LHCN-M2 (cell line): ENCODE measurements around the gene ZNF41. TPM values are rescaled to one million over a fixed set of nuclear protein-coding genes. Genes with fewer than 3 reads are reported as not detected.
"Not testable (repeated sequence)": the region's sequence is repeated elsewhere in the genome, so short reads cannot be mapped to it uniquely, and the experiment has no call there.

Experiments
- DNase-seq: peaks from one replicate; pipeline ENCODE4 v3.0.0-alpha.2; 2012; ENCODE audit warnings: low read depth
- total RNA-seq: library from RNA; depleted of rRNA; stranded (reverse); fragments of >200 nt; gene quantifications from 2 replicates; pipeline ENCODE4 v1.2.3, GENCODE V29; 2014

The ZNF41 gene
- total RNA-seq, 1 experiment from 2014 or later, result 9.1 TPM

DNA sequence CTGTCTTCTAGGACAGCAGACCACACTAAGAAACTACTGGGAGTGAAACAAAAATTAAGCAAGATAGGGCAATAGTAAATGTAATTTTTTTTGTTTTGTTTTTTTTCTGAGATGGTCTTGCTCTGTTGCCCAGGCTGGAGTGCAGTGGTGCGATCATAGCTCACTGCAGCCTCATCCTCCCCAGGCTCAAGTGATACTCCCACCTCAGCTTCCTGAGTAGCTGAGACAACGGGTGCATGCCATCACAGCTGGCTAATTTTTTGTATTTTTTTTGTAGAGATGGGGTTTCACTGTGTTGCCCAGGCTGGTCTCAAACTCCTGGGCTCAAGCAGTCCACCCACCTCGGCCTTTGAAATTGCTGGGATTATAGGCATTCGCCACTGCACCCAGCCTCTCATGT lies 9.1 kb upstream of the ZNF41 start:
- not testable (repeated sequence) for DNase-seq

DNA sequence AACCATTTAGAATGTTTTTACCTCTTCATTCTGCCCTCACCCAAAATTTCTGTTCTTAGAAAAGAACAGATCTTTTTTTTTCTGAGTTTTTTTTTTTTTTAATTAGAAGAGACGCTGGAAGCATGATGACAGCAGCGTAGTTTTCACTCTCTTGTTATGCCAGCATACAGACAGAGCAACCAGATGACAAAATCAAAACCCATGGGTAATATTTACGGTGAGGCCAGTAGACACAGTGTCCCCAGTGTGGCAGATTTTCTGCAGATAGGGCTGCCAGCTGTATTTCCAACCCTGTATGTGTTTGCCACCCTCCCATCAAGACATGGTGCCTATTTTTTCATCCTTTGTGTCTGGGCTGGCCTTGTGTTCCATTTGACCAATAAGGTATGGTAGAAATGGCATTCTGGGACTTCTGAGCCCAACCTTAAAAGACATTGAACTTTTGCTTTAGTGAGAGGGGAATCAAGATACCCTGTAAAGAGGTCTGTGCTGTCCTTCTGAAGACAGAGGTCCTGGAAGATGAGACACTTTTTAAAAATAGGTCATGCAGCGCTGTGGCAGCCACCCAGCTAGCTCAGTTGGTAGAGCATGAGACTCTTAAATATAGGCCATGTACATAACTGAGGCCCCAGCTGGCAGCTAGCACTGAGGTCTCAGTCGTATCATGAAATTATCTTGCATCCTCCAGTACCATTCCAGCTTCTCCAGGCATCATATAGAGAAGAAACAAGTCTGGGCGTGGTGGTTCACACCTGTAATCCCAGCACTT lies 6.7 kb upstream of the ZNF41 start:
- DNase-seq, result no peak

DNA sequence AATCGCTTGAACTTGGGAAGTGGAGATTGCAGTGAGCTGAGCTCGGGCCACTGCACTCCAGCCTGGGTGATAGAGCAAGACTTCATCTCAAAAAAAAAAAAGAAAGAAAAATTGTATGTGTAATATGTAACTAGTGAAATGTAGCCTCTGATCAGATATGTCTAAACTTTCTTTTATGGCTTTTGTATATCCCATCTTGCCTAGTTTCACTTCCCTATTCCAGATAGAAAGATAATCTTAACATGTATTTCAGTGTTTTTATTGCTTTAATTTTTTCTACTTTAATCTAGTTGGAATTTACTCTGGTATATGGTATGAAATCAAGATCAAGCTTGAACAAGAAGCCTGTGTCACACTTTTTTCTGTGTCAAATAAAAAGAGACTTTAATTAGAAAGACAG lies 1.9 kb upstream of the ZNF41 start:
- DNase-seq, result no peak

DNA sequence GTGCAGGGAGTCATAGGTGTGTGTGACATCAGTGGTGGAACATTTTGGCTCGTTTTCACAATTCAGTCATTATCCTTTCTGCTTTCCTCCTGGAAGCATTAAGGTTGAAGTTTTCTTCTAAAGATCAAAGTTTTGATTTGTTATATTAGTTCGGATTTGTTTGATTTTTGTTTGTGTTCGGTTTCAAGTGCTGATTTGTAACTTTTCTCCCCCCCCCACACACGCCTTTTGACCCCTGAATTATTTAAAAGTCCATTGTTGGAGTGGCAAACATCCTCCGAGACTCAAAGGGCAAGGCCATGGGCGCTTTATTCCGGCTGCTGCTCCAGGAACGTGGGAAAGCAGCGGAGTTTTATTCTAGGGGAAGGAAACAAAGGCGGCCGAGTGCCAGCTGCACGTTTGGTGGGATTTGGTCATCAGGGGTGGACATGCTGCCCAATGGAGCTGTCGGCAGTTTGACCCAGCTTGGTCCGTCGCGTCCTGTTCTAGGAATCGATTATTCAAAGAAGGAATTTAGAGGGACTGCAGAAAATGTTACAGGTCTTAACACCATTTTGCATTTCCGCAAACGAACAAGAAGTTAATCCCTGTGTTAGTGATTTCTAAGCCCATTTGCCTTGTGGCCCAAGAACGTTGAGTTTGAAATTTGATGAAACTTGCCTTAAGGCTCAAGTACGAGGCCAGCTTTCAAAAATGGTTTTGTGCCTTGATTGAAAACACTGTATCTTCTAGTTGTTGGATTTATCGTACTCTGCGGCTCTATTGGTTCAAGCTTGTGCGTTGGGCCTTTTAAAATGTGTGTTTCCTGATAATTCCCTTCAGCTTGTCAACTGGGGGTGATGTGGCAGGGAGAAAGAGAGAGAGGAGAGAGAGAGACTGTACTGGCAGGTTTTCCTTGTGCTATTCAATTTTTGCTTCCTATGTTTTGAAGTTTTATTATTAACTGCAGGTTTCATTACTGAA lies 565 bp upstream of the ZNF41 start:
- DNase-seq, result peak; percentile 60

DNA sequence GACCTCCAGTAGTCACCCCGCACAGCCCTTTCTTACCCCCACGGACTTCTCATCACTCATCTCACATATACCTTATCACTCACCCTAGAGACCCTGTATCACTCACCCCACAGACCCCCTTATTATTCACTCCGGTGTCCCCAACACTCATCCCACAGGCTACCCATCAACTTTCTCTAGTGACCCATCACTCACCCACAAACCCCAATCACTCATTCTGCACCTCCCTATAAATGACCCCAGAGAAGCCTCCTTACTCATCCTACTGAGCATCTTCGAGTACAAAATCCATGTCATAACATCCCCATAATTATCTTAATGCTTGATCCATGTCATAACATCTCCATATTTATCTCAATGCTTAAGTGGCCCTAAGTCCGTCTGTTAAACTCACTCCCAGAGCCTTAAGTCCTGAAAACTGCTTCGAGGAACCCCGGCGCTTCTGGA lies 934 bp downstream of the ZNF41 start:
- DNase-seq, result no peak

DNA sequence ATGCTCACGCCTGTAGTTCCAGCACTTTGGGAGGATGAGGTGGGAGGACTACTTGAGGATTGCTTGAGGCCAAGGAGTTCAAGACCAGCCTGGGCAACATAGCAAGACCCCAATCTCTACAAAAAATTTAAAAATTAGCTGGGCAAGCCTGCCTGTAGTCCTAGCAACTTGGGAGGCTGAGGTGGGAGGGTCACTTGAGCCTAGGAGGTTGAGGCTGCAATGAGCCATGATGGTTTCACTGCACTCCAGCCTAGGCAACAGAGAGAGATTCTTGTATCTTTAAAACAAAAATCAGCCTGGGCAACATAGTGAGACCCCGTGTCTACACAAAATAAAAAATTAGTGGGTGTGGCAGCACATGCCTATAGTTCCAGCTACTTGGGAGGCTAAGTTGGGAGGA lies 1.9 kb downstream of the ZNF41 start:
- DNase-seq, result no peak

DNA sequence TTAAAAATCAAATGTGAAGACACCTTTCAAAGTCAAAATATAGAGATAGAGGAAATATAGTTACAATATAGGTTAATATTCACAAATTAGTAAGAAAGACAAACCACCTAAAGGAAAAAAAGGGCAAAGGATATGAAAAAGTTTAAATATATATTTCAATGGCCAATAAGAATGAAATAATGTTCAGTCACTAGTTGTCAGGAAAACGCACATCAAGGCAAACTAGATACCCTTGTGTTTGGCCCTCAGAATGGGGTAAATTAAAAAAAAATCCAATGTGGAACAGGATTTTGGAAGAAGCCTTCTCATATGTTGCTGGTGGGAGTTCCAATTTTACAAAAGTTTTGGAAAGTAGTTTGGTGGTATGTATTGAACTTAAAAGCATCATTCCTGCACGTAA lies 2.4 kb downstream of the ZNF41 start:
- no peak for DNase-seq

DNA sequence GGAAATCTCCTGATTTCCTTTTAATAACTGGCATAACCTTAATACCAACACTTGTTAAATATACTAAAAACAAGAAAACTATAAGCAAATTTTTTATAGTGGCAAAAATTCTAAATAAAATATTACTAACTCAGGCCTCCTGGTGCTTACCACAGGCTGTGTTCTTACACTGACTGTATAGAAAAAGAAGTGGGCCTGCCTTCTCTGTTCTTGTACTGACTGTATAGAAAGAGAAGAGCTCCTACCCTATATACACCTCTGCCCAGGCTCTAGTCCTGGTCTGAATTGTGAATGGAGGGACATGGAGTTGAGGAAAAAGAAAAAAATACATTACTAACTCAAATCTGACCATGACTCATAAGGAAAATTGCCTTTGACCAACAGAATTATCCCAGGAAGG lies 7.5 kb downstream of the ZNF41 start:
- no peak for DNase-seq

DNA sequence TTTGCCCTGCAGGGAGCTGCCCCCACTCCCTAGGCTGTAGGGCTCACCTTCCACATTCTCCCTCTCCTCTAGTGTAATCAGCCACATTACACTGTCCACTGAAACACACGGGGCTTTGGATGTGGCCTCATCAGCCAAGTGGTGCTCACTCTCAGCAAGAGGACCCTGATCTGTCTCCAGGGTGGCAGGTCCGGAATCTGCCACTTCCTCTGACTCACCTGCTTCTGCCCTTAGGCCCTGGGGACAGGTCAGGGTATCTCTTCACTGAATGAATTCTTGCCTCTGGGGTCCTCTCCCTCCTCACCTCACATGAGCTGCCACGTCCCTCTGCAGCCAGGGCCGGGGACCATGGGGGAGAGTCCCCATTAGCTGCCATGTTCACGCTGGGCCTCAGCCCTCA lies 15.9 kb downstream of the ZNF41 start:
- DNase-seq, result no peak

DNA sequence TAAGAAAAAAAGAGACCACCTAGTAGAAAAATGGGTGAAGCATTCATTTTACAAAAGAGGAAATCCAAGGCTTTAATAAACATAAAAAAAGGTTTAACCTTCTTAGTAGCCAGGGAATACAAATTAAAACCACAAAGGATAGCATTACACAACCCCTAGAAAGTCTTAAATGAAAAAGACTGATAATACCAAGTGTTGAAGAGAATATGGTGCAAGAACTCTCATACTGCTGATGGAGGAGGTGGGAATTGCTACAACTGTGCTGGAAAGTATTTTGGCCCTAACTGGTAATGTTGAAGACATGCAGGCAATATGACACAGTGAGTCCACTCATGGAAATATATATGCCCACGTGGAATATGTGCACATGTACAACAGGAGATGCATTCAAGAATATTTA lies 22.5 kb downstream of the ZNF41 start:
- no peak for DNase-seq

DNA sequence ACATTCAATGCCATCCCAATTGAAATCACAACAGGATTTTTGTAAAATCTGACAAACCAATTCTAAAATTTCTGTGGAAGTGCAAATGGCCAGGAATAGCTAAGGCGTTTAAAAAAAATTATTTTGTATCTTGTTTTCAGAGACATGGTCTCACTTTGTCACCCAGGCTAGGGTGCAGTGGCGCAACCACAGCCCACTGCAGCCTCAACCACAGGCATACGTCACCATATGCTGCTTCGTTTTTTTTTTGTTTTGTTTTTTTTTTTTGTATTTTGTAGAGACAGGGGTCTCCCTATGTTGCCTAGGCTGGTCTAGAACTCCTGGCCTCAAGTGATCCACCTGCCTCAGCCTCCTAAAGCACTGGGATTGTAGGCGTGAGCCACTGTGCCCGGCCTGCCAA lies 24.5 kb downstream of the ZNF41 start:
- no peak for DNase-seq

DNA sequence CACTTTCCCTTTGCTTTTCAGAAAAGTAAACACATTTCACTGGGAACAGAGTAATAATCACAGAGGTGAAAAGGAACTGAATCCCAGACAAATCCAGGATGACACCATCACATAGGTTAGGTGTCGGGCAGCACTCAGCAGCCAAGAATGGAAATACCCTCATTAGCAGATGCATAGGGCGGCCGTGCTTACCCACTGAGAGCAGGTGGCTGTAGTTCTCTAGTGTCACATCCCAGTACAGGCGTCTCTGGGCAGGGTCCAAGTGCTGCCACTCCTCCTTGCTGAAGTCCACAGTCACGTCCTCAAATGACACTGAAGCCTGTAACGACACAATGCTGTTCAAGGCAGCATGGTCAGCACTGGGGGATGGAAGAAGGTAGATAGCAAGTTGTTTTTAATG lies 26.9 kb downstream of the ZNF41 start:
- DNase-seq, result no peak

DNA sequence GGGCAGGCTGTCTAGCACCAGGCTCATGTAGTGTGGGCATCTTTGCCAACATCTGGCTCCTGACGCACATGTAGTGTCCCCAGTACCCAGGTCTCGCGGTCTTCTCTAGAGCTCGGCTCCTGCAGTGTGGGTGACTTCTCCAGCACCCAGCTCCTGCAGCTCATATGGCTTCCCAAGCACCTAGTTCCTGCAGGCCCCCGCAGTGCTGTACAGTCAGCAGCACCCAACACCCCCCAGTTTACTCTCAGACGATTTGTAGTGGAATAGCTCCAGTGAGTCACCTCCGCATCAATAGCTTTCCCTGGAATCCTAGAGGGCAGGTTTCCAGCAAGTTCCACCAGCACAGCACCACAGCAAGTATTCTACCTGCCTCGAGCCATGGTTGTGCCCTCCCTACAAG lies 30.9 kb downstream of the ZNF41 start:
- DNase-seq, result no peak

DNA sequence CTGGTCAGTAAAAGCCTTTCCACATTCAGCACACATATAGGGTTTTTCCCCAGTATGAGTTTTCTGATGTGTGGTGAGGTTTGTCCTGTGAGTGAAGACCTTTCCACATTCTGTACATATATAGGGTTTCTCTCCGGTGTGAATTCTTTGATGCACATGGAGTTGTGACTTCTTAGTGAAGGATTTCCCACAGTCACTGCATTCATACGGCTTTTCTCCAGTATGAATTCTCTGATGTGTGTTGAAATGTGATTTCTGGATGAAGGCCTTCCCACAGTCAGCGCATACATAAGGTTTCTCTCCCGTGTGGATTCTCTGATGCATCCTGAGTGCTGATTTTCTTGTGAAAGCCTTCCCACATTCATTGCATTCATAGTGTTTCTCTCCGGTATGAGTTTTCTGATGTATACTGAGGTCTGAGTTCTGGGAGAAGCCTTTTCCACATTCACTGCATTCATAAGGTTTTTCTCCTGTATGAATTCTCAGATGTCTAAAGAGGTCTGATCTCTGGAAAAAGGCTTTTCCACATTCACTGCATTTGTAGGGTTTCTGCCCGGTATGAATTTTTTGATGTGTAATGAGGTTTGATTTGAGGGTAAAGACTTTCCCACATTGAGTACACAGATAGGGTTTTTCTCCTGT lies 34.7 kb downstream of the ZNF41 start:
- DNase-seq, result no peak

DNA sequence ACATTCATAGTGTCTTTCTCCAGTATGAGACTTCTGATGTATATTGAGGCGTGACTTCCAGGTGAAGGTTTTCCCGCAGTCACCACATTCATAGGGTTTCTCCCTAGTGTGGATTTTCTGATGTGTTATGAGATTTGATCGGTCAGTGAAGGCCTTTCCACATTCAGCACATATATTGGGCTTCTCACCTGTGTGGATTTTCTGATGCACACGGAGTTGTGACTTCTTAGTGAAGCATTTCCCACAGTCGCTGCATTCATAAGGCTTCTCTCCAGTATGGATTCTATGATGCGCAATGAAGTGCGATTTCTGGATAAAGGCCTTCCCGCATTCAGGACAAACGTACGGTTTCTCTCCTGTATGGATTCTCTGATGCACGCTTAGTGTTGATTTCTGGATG lies 35.4 kb downstream of the ZNF41 start:
- no peak for DNase-seq

DNA sequence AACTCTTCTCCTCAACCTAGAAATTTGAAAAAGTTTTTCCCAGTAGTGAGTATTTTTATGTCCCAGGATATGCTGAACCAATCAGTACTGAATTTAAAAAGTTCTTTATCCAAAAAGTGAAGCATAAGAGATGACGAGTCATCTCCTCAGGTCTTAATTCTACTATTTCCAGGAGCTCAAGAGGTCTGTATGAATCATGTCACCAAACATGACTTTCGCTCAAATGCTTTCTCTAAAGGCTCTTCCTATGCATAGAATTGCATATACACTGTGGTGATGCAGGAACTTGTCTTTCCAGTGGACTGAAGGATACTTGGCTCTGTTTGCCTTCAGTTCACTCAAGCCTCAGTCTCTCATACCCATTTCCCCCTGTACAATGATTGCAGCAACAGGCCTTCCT lies 36.1 kb downstream of the ZNF41 start:
- no peak for DNase-seq

DNA sequence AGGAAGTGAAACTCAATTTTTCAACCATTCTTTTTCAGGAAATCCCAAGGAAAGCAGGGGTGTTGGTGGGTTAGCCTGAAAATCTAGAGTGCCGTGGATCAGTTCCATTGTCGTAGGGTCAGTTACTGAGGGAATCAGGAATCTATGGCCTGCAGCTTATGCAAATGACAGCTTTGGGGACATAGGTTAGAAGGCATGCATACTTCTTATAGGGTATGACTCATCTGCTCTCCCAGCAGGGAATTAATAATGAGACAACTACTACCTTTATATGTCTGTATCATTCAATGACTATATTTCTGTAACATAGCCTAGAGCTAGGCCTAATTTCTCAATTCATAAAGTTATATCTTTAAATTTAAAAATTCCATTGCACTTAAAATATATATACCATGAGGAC lies 36.6 kb downstream of the ZNF41 start:
- no peak for DNase-seq

DNA sequence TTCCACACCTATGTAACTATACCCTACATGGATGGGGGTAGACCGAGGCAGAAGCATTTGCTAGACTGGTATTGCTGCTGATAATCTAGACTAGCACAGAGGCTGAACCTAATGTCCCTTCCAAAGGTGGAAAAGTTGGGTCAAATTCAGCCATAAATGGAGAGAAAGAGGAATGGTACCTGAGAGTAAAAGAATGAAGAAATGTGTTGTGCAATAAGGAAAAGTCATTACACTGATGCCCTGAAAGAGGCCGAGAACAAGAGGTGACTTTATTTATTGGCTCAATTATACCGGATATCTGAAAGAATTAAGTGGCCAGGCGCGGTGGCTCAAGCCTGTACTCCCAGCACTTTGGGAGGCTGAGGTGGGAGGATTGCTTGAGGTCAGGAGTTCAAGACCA lies 52.1 kb downstream of the ZNF41 start:
- no peak for DNase-seq

DNA sequence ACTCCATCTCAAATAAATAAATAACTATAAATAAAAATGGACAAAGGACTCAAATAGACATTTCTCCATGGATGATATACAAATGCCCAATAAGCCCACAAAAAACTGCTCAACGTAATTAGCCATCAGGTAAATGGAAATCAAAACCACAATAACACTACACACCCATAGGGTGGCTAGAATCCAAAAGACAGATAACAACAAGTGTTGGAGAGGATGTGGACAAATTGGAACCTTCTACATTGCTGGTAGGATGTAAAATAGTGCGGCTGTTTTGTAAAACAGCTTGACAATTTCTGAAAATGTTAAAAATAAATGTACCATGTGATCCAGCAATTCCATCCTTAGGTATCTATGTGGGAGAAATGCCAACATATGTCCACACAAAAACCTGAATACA lies 60.6 kb downstream of the ZNF41 start:
- DNase-seq, result no peak

DNA sequence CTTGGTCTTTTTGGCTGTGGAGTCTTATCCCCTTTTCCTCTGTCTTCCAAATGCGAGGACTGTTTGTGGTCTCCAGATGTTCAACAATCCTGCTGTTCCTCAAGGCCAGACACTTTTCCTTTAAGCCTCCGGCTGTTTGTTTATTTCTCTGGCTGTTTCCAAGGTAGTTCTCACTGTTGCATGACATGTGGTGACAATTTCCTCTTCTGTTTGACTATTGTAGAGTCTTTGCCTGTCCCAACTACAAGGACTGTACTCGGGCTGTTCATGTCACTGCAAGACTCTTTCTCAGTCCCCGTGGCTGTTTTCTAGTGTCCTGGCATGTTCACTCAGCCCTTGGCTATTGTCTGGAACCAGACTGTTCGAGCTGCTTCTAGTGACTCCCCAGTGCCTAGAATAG lies 62.1 kb downstream of the ZNF41 start:
- no peak for DNase-seq

DNA sequence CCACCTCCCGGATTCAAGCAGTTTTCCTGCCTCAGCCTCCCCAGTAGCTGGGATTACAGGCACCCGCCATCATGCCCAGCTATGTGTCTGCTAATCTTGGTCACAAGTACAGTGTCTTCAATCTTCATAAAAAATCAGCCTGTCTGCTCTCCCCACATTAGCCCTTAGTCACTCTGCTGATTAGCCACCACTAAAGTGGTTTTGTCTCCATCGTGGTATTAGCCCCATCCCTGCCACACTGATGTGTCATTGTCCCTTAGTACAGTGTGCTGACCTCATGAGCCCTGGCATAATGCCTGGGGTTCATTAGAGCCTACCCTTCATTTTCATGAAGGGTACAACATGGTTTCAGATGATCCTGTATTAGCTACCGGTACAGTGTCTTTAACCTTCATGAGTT lies 62.8 kb downstream of the ZNF41 start:
- no peak for DNase-seq

DNA sequence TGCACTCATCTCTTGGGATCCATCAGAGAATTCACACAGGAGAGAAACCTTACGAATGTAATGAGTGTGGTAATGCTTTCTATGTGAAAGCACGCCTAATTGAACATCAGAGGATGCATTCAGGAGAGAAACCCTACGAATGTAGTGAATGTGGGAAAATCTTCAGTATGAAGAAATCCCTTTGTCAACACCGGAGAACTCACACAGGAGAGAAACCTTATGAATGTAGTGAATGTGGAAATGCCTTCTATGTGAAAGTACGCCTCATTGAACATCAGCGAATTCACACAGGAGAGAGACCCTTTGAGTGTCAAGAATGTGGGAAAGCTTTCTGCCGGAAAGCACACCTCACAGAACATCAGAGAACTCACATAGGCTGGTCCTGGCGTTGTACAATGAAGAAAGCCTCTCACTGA lies 69.8 kb downstream of the ZNF41 start:
- DNase-seq, result no peak
